ENCODE results near the gene MAN1B1.

MAN1B1 gene

GRCh38 chr9:137150617-137151457 is 64.1 kb downstream of the MAN1B1 start:
- no peak for ATAC-seq
- no peak for TF ChIP-seq CSRNP3 (CRISPR knock-in tag; IDR thresholded peaks at IDR 0.05)

- ATAC-seq, result no peak
- TF ChIP-seq ISL1 (CRISPR knock-in tag; IDR thresholded peaks at IDR 0.05), result no peak
- no peak for TF ChIP-seq RARB (CRISPR knock-in tag; IDR thresholded peaks at IDR 0.05)
- no peak for TF ChIP-seq ZNF70 (CRISPR knock-in tag; IDR thresholded peaks at IDR 0.05)
- no peak for TF ChIP-seq PPARA (CRISPR knock-in tag; IDR thresholded peaks at IDR 0.05; ENCODE audit: borderline replicate concordance)
- no peak for TF ChIP-seq TOX (CRISPR knock-in tag; IDR thresholded peaks at IDR 0.05; ENCODE audit: borderline replicate concordance)
These were observed 66.1 kb downstream of the MAN1B1 start for GRCh38 chr9:137152844-137153405.

- ATAC-seq, result no peak
- no peak for TF ChIP-seq ZNF565 (CRISPR knock-in tag; conservative IDR thresholded peaks at IDR 0.05; ENCODE audit: low read depth)
- TF ChIP-seq PATZ1 (CRISPR knock-in tag; IDR thresholded peaks at IDR 0.05; ENCODE audit: borderline replicate concordance), result no peak
- TF ChIP-seq OSR1 (CRISPR knock-in tag; IDR thresholded peaks at IDR 0.05), result no peak
- no peak for TF ChIP-seq ESRRG (CRISPR knock-in tag; IDR thresholded peaks at IDR 0.05)
- no peak for TF ChIP-seq TOX (CRISPR knock-in tag; IDR thresholded peaks at IDR 0.05; ENCODE audit: borderline replicate concordance)
These were observed 70.0 kb downstream of the MAN1B1 start for GRCh38 chr9:137156567-137157375.

- ATAC-seq, result no peak
- TF ChIP-seq ARNTL (CRISPR knock-in tag; IDR thresholded peaks at IDR 0.05; ENCODE audit: borderline replicate concordance, low read depth) (no peak), TOX (CRISPR knock-in tag; IDR thresholded peaks at IDR 0.05; ENCODE audit: borderline replicate concordance) (no peak), CSDC2 (CRISPR knock-in tag; IDR thresholded peaks at IDR 0.05) (no peak), OSR1 (CRISPR knock-in tag; IDR thresholded peaks at IDR 0.05) (no peak), ZNF70 (CRISPR knock-in tag; IDR thresholded peaks at IDR 0.05) (no peak), RARB (CRISPR knock-in tag; IDR thresholded peaks at IDR 0.05) (no peak), ZNF565 (CRISPR knock-in tag; conservative IDR thresholded peaks at IDR 0.05; ENCODE audit: low read depth) (no peak), ZFP30 (CRISPR knock-in tag; IDR thresholded peaks at IDR 0.05) (no peak), ISL1 (CRISPR knock-in tag; IDR thresholded peaks at IDR 0.05) (no peak), BACH2 (CRISPR knock-in tag; IDR thresholded peaks at IDR 0.05; ENCODE audit: borderline replicate concordance) (no peak), TSHZ2 (CRISPR knock-in tag; IDR thresholded peaks at IDR 0.05) (no peak), POU6F1 (CRISPR knock-in tag; IDR thresholded peaks at IDR 0.05; ENCODE audit: borderline replicate concordance, low read depth) (no peak), PPARA (CRISPR knock-in tag; IDR thresholded peaks at IDR 0.05; ENCODE audit: borderline replicate concordance) (no peak), CSRNP3 (CRISPR knock-in tag; IDR thresholded peaks at IDR 0.05) (no peak), SNAI2 (CRISPR knock-in tag; IDR thresholded peaks at IDR 0.05) (no peak)
These were observed 71.0 kb downstream of the MAN1B1 start for GRCh38 chr9:137157618-137158415.
